ENCODE measurements around the gene WFDC2.
A peak's percentile ranks its signal among the peaks of the same experiment; 100 is the strongest.

DNA sequence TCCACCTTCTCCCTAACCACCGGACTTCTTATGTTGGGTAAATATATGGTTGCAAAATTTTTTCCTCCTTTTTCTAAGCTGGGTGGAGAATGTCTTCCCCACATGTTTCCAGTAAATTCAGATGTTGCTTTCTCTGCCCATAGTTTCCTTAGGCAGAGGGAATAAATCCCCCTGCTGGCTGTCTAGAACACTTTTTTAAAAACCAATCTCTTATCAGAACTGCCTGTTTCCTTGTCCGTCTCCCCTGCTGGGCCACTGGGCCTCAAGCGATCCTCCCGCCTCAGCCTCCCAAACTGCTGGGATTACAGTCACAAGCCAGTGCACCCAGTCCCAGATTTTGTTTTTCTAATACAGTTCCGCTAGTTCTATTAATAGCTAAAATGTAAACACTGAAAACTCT is 9.9 kb upstream of the WFDC2 start:
- TF ChIP-seq, protein P1, sequence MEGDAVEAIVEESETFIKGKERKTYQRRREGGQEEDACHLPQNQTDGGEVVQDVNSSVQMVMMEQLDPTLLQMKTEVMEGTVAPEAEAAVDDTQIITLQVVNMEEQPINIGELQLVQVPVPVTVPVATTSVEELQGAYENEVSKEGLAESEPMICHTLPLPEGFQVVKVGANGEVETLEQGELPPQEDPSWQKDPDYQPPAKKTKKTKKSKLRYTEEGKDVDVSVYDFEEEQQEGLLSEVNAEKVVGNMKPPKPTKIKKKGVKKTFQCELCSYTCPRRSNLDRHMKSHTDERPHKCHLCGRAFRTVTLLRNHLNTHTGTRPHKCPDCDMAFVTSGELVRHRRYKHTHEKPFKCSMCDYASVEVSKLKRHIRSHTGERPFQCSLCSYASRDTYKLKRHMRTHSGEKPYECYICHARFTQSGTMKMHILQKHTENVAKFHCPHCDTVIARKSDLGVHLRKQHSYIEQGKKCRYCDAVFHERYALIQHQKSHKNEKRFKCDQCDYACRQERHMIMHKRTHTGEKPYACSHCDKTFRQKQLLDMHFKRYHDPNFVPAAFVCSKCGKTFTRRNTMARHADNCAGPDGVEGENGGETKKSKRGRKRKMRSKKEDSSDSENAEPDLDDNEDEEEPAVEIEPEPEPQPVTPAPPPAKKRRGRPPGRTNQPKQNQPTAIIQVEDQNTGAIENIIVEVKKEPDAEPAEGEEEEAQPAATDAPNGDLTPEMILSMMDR (IDR thresholded peaks at IDR 0.05), result peak in 1 of 5 experiments; percentile 14
- TF ChIP-seq POLR2AphosphoS5 (IDR thresholded peaks at IDR 0.05), result no peak

Data from transverse colon (tissue), 4 donors.